SKM-1 treated with dmso at 0.1 percent for 144 hours (cell line): Measurements from ENCODE around the gene USP17L11.
"Not testable (repeated sequence)": the region's sequence is repeated elsewhere in the genome, so short reads cannot be mapped to it uniquely, and the experiment has no call there.

Experiments used
- DNase-seq: peaks from one replicate; lab custom pipeline; 2025; ENCODE audit not compliant: unreplicated experiment; lab: John Stamatoyannopoulos, UW

The USP17L11 gene

GRCh38 chr4:9215105-9215504, at the start of gene USP17L11:
TSS of gene USP17L11 (plus strand) at chr4:9215405. CDS start at chr4:9215405, 0 bp downstream.
- not testable (repeated sequence) for DNase-seq

GRCh38 chr4:9165990-9166389, 49.2 kb upstream of the USP17L11 start:
- DNase-seq: not testable (repeated sequence)

- DNase-seq: not testable (repeated sequence)
These were observed 45.3 kb upstream of the USP17L11 start, which contains the start of gene FAM90A26 for GRCh38 chr4:9169791-9170459. TSS of gene FAM90A26 (plus strand) at chr4:9170409. CDS start at chr4:9173173, 2,764 bp downstream.

- DNase-seq: not testable (repeated sequence)
These were observed 4.8 kb upstream of the USP17L11 start, which contains the start of gene USP17L10 for GRCh38 chr4:9210357-9210756. TSS of gene USP17L10 (plus strand) at chr4:9210657. CDS start at chr4:9210657, 0 bp downstream.

- not testable (repeated sequence) for DNase-seq
These were observed 504 bp upstream of the USP17L11 start for GRCh38 chr4:9214701-9215100.

- DNase-seq: not testable (repeated sequence)
These were observed 4.6 kb downstream of the USP17L11 start, which contains the start of gene USP17L12 for GRCh38 chr4:9219852-9220251. TSS of gene USP17L12 (plus strand) at chr4:9220152. CDS start at chr4:9220152, 0 bp downstream.

- DNase-seq: not testable (repeated sequence)
These were observed 9.4 kb downstream of the USP17L11 start, which contains the start of gene USP17L13 for GRCh38 chr4:9224596-9224995. TSS of gene USP17L13 (plus strand) at chr4:9224896. CDS start at chr4:9224896, 0 bp downstream.

- not testable (repeated sequence) for DNase-seq
These were observed 15.0 kb downstream of the USP17L11 start for GRCh38 chr4:9230249-9230648.

- not testable (repeated sequence) for DNase-seq
These were observed 18.9 kb downstream of the USP17L11 start, which contains the start of gene USP17L15 for GRCh38 chr4:9234085-9234484. TSS of gene USP17L15 (plus strand) at chr4:9234385. CDS start at chr4:9234385, 0 bp downstream.

- DNase-seq: not testable (repeated sequence)
These were observed 23.3 kb downstream of the USP17L11 start for GRCh38 chr4:9238461-9238860.

- not testable (repeated sequence) for DNase-seq
These were observed 28.4 kb downstream of the USP17L11 start, which contains the start of gene USP17L17 for GRCh38 chr4:9243579-9243978. TSS of gene USP17L17 (plus strand) at chr4:9243879. CDS start at chr4:9243879, 0 bp downstream.

GRCh38 chr4:9247953-9248680, 32.9 kb downstream of the USP17L11 start, which contains the start of gene USP17L18:
TSS of gene USP17L18 (plus strand) at chr4:9248630. CDS start at chr4:9248630, 0 bp downstream.
- DNase-seq: not testable (repeated sequence)

- DNase-seq: not testable (repeated sequence)
These were observed 37.9 kb downstream of the USP17L11 start, which contains the start of gene USP17L19 for GRCh38 chr4:9253078-9253477. TSS of gene USP17L19 (plus strand) at chr4:9253378. CDS start at chr4:9253378, 0 bp downstream.

GRCh38 chr4:9257824-9258223, 42.6 kb downstream of the USP17L11 start, which contains the start of gene USP17L20:
TSS of gene USP17L20 (plus strand) at chr4:9258124. CDS start at chr4:9258124, 0 bp downstream.
- DNase-seq: not testable (repeated sequence)

GRCh38 chr4:9262572-9262971, 47.4 kb downstream of the USP17L11 start, which contains the start of gene USP17L21:
TSS of gene USP17L21 (plus strand) at chr4:9262872. CDS start at chr4:9262872, 0 bp downstream.
- not testable (repeated sequence) for DNase-seq
